ENCODE measurements around the gene PWP2.

- no peak for TF ChIP-seq CTCF (IDR thresholded peaks at IDR 0.05)
- no peak for TF ChIP-seq POLR2A (IDR thresholded peaks at IDR 0.05)
- no peak for TF ChIP-seq POLR2AphosphoS5 (IDR thresholded peaks at IDR 0.05)
Observed at GRCh38 chr21:44072111-44072510, 35.1 kb upstream of the PWP2 start.
